ENCODE measurements around the gene TEX48.

Gene TEX48

DNA sequence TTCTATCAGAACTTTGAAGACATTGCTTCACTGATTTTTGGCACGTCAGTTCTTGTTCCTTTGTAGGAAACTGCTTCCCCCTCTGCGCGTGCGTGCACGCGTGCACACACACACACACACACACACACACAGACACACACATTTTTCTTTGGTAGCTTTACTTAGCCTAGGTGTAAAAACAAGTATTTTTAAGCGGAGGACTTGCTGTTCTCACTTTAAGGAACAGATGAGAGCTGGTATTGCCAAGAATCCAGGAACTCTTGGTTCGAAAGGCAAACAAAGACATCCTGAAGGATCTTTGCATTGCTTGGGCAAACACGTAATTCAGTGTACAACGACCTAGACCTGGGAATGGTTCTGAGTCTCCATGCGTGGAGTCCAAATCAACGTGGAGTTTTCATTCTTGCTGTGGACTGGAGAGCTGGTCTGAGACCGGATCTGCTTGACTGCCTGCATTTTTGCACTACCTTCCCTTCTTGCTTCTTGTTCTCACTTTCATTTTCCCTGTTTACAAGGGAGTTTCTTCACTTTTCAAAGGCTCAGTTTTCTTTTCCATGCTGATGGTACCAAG, 62.7 kb downstream of the TEX48 start:
- no peak for DNase-seq

DNA sequence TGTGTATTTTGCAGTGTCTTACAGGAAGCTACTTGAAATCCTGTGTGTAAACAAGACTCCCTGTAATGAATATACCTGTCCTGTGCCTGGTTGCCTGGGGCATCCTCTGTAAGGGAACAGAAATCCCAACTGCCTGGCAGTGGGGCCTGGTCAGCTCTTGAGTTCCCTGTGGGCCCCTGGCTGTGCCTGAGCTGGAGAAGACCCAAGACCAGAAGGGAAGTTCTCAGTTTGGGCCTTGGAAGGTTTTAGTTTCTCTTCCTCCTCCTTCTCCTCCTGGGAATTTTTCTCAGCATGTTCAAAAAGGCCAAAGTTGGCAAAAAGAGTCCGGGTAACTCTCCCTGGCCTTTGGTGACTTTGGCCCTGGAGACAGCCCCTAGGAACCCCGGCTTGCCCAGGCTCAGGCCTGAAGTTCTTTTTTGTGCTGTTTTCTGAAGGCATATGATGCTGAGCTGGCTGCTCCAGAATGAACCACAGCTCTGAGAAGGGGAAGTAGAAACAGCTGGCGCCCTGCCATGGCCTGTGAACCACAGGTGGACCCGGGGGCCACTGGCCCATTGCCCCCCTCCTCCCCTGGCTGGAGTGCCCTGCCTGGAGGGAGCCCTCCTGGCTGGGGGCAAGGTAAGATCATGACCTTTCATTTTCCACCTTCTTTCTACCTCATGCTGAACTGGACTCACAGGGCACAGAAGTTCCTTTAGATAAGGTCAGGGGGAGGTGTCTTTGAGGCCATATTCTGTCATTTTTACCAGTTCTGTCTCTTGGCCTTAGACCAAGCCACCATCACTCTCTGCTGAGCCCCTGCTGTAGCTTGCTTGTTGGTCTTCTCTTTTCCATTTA, 65.1 kb downstream of the TEX48 start:
- no peak for DNase-seq

Measured in NCI-H1694 treated with DMSO at 0.1 percent for 48 hours (cell line).